HG03520 (cell line): Measurements from ENCODE around the gene S1PR2.
"Not testable (repeated sequence)": the region's sequence is repeated elsewhere in the genome, so short reads cannot be mapped to it uniquely, and the experiment has no call there.

Experiments
- ATAC-seq: cut with Tn5 transposase; IDR thresholded peaks from one replicate; pipeline ENCODE4 v1.9.1; 2021; ENCODE audit warnings: mild to moderate bottlenecking, moderate library complexity; ENCODE audit not compliant: unreplicated experiment

The S1PR2 gene

DNA sequence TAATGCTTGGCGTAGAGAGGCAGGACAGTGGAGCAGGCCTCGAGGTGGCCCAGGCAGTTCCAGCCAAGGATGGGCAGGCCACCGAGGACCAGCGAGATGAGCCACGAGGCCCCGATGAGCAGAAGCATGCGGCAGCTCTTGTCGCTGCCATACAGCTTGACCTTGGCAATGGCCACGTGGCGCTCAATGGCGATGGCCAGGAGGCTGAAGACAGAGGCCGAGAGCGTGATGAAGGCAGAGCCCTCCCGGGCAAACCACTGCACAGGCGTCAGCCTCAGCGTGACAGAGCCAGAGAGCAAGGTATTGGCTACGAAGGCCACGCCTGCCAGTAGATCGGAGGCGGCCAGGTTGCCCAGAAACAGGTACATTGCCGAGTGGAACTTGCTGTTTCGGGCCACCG, 6.8 kb downstream of the S1PR2 start:
- ATAC-seq, result no peak

DNA sequence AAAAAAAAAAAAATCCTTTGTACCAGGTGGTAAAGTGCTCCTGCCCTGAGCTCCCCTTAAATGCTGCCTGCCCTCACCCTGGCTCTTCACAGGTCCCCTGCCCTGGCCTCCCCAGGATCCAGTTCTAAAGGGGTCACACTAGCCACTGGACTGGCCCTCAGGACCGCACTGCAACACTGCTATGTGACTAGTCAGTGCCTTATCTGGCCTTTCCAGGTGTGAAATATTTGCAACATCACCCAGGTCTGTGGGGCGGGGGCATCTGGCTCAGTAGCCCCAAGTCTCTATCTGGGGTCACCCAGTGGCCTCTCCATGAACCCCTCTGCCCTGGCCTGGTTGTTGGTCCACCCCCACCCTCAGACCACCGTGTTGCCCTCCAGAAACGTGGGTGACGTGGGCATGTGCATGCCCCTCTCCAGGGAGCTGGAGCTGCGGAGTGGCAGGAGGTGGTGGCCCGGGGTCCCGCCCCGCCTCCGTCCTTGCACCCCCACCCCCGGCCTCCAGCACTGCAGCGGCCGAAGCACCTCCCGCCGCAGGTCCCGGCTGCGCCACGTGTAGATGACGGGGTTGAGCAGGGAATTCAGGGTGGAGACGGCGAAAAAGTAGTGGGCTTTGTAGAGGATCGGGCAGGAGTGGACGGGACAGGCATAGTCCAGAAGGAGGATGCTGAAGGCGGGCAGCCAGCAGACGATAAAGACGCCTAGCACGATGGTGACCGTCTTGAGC, 7.5 kb downstream of the S1PR2 start:
- no peak for ATAC-seq

DNA sequence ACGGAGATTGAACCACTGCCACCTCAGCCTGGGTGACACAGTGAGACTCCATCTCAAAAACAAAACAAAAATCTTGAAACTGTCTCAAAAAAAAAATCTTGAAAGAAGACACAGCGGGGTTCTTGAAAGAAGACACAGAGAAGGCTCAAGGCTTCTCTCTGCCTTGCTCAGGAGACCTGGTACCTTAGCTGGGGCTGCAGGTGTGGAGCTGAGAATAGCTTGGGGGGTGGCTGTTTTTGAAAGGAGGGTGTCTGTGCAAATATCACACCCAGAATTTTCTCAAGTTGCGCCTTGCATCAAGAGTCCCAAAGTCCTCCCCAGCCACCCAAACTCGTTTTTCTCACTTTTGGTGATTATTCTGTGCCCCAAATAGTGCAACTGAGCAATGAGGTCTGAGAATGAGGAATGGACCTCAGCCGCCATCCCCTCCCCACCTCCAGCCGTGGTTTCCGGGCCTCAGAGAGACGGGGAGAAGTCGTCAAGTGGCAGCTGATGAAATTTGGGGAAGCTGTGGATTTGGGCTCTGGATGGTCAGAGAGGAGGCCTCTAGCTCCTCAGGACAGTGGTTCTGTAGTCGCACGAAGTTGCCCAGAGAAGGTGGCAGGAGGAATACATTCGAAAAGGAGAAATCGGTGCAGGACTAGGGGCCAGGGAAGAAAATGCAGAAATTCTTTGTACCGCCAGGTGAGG, 8.8 kb downstream of the S1PR2 start:
- ATAC-seq, result no peak

DNA sequence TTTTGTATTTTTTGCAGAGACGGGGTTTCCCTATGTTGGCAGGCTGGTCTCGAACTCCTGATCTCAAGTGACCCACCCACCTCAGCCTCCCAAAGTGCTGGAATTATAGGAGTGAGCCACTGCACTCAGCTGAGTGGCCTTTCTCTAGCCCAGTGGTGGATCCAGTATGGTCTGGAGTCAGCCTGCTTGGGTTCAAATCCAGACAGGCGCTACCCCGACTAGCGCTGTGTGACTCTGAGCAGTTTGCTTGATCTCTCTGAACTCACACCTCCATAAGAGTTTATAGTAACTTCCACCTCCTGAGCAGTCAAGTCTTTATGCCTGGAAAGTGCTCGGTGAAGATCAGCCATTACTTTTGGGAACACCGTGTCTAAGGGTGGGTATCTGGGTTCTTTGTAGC, 10.4 kb downstream of the S1PR2 start:
- no peak for ATAC-seq

DNA sequence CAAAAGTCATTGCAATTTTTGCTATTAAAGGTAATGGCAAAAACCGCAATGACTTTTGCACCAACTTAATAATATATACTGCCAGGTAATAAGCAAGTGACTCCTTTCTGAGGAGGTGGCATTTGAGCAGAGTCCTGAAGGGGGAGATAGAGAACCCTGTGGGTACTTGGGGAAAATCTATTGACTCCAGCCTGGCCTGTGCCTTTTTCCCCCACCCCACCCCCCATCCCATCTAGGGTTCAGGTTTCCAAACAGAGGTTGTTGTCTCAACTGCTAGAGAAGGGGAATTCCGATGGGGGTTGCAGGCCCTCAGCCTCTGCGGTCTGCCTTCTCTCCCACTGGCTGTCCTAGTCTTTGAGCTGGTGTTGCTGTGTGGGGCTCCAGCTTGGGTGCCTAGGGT, 11.5 kb downstream of the S1PR2 start:
- ATAC-seq, result no peak

DNA sequence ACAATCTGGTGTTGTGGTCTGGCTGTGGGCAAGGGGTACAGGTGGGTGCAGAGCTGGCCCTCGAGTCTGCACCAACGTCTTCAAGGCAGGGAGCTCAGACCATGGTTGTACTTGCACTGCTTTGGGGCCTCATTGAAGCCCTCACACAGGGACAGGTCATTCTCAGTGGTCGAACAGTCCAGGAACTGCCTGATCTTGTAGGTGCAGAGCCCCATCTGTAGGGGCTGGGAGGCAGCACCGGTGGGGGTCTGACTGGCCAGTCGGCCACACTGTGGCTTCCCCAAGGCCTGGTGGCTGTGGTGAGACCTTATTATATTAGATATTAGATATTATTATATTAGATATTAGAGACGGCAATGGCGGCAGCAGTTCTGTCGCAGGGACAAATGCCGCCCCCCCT, 14.0 kb downstream of the S1PR2 start:
- ATAC-seq, result no peak

DNA sequence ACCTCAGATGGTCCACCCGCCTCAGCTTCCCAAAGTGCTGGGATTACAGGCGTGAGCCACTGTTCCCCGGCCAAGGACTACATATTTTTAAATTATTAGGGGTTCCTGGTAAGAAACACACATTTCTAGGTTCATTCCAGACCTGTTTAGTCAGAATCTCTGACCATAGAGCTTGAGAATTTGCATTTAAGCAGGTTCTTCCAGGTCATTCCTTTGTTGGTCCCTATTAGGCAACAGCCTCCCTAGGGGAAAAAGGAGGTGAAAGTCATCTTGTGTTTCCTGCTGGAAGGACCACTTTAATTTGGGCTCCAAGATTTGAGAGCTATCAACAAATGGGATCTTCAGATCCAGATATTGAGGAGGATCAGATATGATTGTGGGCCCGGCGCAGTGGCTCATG, 16.3 kb downstream of the S1PR2 start:
- no peak for ATAC-seq

DNA sequence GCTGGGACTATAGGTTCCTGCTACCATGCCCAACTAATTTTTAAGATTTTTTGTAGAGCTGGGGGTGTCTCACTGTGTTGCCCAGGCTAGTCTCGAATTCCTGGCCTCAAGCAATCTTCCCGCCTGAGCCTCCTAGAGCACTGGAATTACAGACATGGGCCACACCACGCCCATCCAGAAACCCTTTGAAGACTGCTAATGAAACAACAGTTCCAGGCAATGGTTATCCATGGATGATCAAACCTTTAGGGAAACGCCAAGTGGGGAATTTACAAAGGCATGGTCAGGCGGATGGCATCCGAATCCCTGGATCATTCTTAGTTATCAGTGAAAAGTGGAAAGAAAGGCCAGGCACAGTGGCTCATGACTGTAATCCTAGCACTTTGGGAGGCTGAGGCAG, 19.4 kb downstream of the S1PR2 start:
- ATAC-seq, result no peak

DNA sequence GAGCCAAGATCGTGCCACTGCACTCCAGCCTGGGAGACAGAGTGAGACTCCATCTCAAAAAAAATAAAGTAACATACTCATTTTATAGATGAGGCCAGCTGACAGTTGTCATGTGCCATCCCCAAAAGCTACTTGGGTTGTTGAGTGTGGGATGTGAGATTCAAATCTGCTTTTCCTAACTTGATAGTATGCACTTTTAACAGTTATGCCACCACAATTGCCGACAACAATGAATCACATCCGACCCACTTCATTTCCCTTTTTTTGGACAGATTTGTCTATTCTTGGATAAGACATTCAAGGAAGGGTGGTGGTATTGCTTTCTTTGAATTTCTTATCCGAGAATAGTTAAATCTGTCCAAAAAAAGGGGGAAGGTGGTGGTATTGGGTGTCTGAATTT, 20.1 kb downstream of the S1PR2 start:
- no peak for ATAC-seq

DNA sequence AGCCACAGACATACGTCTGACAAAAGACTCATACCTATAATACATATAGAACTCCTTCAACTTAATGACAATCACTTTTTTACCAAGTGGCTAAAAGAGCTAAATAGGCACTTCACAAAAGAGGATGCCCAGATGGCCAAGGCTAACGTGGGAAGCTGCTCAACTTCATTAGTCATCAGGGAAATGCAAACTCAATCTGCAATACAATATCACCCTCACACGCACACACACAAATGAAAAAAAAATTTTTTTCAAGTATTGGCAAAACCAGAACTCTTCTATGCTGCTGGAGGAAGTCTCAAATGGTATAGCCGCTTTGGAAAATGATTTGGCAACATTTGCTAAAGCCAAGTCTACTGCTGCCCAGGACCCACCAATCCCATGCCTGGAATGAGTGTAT, 21.8 kb downstream of the S1PR2 start:
- no peak for ATAC-seq

DNA sequence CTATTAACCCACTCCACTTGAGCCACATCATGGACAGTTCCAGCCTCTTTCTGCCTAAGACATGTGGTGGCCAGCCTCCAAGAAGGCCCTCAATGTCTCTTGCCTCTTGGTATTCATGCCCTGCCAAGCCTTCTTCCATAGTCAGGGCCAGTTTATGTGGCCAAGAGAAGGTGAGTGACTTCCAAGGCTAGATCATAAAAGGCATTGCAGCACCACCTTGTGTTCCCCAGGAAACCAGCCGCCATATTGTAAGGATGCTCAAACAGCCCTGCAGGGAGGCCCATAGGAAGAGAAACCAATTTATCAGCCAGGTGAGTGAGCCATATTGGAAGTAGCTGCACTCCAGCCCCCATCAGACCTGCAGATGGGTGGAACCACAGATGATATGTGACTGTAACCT, 24.1 kb downstream of the S1PR2 start:
- ATAC-seq, result no peak

DNA sequence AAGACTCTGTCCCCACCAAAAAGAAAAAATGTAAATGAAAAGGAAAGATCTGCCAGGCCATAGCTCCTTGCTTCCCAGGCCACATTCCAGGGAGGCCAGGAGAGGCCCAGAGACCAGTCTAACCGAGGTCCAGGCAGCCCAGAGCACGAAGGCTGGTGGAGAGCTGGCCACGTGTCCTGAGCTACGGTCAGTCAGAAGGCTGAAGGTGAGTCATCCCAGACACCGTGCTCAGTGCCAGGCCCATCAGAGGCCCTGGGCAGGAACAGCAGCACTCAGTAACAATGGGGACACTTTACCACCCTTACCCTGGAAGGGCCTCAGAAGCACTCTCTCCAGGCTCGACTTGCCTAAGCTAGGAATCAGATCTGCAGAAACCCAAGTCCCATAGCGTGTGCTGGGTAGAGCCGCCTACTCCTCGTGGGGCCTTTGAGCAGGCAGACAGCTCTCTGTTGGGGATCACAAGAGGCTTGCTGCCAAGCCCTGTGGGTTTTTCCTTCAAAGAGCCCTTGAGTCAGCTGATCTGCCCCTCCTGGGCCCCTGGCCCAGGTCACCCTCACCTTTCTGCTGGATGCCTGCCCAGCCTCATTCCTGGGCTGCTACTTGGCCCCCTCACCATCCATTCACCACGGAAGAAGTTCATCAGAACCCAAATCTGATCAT, 24.8 kb downstream of the S1PR2 start:
- ATAC-seq, result no peak

DNA sequence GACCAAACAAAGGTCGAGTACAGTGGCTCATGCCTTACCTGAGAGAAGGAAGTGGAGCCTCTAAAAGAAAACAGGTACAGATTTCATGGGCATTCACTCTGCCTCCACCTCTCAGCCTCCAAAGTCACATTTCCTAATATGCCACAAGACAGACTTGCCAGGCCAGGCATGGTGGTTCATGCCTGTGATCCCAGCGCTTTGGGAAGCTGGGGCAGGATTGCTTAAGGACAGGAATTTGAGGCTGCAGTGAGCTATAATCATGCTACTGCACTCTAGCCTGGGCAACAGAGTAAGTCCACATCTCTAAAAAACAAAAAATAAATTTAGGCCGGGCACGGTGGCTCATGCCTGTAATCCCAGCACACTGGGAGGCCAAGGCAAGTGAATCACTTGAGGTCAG, 25.5 kb downstream of the S1PR2 start:
- no peak for ATAC-seq

DNA sequence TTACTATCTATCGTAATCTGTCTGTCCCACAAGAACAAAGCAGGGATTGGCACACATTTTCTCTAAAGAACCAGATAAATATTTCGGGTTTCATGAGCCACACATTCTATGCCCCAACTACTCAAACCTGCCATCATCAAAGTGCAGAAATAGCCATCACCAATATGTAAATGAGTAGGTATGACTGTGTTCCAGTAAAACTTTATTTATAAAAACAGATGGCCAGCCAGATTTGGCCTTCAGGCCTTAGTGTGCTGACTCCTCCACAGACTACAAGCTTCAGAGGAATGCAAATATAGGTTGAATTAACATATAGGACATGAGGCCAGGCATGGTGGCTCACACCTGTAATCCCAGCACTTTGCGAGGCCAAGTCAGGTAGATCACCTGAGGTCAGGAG, 27.4 kb downstream of the S1PR2 start:
- no peak for ATAC-seq

DNA sequence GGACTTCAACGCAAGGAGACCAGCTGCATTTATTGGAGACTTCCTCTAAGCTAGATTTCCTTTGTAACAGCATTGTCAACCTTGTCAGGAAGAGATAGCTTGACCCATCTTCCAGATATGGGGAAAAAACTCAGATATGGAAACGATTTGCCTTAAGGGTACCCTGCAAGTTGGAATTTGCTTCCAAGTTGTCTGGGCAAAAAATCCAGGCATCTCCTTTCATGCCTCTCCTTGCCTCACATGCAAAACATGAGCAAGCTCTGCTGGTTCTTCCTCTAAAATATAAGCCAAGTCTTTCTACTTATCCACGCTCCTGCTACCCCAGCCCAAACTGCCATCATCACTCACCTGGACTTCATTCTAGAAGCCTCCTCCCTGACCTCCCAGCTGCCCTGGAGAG, 30.0 kb downstream of the S1PR2 start:
- ATAC-seq, result no peak

DNA sequence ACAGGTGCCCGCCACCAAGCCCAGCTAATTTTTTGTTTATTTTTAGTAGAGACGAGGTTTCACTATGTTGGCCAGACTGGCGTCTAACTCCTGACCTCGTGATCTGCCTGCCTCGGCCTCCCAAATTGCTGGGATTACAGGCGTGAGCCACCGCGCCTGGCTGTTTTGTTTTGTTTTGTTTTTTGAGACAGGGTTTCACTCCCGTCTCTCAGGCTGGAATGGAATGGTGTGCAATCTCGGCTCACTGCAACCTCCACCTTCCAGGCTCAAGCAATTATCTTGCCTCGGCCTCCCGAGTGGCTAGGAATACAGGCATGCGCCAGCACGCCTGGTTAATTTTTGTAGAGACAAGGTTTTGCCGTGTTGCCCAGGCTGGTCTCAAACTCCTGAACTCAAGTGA, 31.0 kb downstream of the S1PR2 start:
- not testable (repeated sequence) for ATAC-seq

DNA sequence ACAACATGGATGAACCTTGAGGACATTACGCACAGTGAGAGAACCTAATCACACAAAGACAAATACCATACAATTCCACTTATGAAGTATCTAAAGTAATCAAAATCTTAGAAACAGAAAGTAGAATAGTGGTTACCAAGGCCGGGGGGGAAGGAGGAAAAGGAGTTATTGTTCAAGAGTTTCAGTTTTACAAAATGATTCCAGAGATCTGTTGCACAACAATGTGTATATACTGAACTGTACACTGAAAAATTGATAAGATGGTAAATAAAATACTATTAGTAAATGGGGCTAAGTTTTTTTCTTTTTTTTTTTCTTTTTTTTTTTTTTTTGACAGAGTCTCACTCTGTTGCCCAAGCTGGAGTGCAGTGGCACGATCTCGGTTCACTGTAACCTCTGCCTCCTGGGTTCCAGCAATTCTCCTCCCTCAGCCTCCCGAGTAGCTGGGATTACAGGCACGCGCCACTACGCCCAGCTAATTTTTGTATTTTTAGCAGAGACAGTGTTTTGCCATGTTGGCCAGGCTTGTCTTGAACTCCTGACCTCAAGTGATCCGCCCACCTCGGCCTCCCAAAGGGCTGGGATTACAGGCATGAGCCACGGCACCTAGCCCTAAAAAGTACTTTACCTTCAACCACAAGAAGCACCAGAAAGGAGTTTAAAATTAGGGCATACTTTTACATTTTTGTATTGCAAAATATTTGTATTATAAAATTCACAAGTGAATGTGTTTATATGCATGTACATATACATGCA, 32.1 kb downstream of the S1PR2 start:
- ATAC-seq, result not testable (repeated sequence)

DNA sequence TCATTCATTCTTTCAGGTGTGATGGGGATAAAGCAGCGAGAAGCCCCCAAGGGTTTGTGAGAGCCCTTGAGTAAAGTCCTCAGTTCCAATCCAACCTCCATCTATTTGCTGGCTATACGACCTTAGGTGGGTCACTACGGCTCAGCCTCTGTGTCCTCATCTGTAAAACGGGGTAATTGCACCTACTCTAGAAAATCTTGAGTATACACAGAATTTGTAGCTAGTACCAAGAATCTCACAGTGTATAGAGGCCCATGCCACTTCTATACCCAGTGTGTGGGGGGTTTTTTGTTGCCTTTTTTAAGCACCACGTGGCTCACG, 36.0 kb downstream of the S1PR2 start:
- no peak for ATAC-seq

DNA sequence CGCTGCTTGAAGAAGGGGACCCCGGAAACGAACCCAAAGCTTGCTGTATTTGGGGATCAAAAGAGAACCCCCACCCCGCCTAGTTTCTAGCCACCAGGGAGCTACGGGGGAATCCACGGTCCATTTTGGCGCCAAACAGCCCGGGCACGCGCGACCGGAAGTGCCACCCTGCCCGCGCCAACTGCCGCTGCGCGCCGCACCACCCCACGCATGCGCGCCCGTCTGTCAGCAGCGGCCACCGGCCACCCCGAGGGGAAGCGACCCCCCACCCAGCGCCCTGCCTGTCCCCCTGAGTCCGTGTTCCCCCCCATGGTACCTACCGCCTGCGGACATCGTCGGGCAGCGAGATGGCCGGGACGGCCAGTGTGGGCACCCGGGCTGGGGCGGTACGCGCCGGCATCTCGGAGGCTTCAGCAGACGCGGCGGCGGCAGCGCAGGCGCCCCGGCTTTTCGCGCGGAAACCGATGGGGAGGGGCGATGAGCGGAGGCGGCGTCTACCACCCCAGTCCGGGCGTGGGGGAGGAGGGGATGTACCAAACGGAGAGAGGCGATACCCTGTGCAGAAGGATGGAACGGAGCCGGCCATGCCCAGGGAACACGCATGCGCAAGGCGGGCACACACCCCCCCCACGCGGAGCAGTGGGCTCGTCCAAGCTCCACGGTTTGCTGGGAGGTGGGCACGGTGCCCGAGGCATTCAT, 36.5 kb downstream of the S1PR2 start, which contains the start of gene DNMT1:
TSS of gene DNMT1 (minus strand) at position 454 of the 699 bp plus-strand sequence. CDS start at position 400, 54 bp downstream.
- peak; percentile 64 for ATAC-seq

DNA sequence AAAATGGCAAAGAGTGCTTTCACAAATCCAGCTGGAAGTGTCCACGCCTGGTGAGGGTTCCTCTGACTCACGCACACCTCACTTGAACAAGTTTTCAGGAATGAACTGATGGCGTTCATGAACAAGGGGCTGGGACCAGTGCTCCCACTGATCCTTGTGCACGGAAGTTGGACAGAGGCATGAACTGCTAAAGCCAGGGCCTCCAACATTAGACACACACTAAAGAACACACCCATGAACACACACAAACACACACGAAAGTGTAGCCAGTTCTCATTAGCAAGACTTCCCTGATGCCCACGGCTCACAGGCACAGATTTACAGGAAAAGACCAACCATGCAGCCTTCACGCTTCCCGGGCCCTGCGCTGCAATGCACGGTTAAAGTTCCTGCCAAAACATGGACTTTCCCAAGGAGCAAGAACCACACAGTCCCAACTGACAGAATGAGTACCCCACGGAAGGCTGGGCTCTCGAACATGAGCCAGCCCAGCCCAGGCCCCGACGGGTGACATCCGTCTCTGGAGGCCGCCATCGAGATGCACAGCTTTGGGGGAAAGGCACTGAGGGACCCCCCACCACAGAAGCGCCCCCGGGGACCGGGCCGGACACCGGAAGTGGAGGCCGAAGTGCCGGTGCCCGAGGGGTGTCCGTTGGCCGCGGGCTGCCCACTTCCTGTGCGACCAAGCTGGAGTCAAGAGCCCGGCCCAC, 37.2 kb downstream of the S1PR2 start:
- ATAC-seq, result peak; percentile 25
